K562 (cell line): ENCODE measurements around the gene TOMM40L. TPM values are rescaled to one million over a fixed set of nuclear protein-coding genes. Genes with fewer than 3 reads are reported as not detected.
A peak's percentile ranks its signal among the peaks of the same experiment; 100 is the strongest.

Experiments used
- BMI1 ChIP-seq: fragments of 150-350 bp; IDR thresholded peaks from 2 replicates; pipeline ENCODE4 v1.6.1; 2014; ENCODE audit warnings: low read length
- E4F1 ChIP-seq: fragments of 250-450 bp; sonication (Bioruptor Pico); IDR thresholded peaks from 2 replicates; pipeline ENCODE4 v1.5.0; 2021; ENCODE audit warnings: mild to moderate bottlenecking, borderline replicate concordance
- MIER1 ChIP-seq: fragments of 450-650 bp; IDR thresholded peaks from 2 replicates; pipeline ENCODE4 v1.6.1; 2016; ENCODE audit warnings: antibody characterized with exemption, mild to moderate bottlenecking, low read depth
- MXD1 ChIP-seq: fragments of 250-450 bp; sonication (Bioruptor Pico); IDR thresholded peaks from 2 replicates; pipeline ENCODE4 v1.8.0; 2021; ENCODE audit warnings: borderline replicate concordance, mild to moderate bottlenecking, moderate library complexity; ENCODE audit not compliant: poor library complexity, severe bottlenecking
- MYNN ChIP-seq, 2 experiments: sonication (generic); formaldehyde crosslinking in 1 of 2; IDR thresholded peaks; 2 replicates each; pipeline versions ENCODE4 v1.5.0 to v1.6.1; 2016 to 2020; ENCODE audit warnings: antibody characterized with exemption in 1 of 2, missing genetic modification reagents in 1 of 2
- NFATC3 ChIP-seq: fragments of 450-650 bp; IDR thresholded peaks from 2 replicates; pipeline ENCODE4 v1.6.1; 2017; ENCODE audit warnings: mild to moderate bottlenecking
- NFE2L1 ChIP-seq: fragments of 450-650 bp; IDR thresholded peaks from 2 replicates; pipeline ENCODE4 v1.6.1; 2016; ENCODE audit warnings: missing genetic modification characterization, low read depth, mild to moderate bottlenecking, missing compliant biosample characterization, moderate library complexity, borderline replicate concordance
- NFIX ChIP-seq: fragments of 250-450 bp; sonication (Bioruptor Pico); IDR thresholded peaks from 2 replicates; pipeline ENCODE4 v1.4.0; 2020; ENCODE audit warnings: low read depth, mild to moderate bottlenecking, moderate library complexity
- NFXL1 ChIP-seq: fragments of 450-650 bp; formaldehyde crosslinking; IDR thresholded peaks from 2 replicates; pipeline ENCODE4 v1.4.0; 2021; ENCODE audit warnings: mild to moderate bottlenecking
- RNF219 ChIP-seq: fragments of 250-450 bp; sonication (Bioruptor Pico); IDR thresholded peaks from 2 replicates; pipeline ENCODE4 v1.5.0; 2022; ENCODE audit warnings: mild to moderate bottlenecking
- SOX6 ChIP-seq: fragments of 450-650 bp; IDR thresholded peaks from 2 replicates; pipeline ENCODE4 v1.6.1; 2014; ENCODE audit warnings: mild to moderate bottlenecking
- TAF7 ChIP-seq: fragments of 450-650 bp; IDR thresholded peaks from 2 replicates; pipeline ENCODE4 v1.6.1; 2016; ENCODE audit warnings: missing genetic modification characterization, missing compliant biosample characterization
- WHSC1 ChIP-seq: IDR thresholded peaks from one replicate; pipeline ENCODE4 v1.6.1; 2012; ENCODE audit warnings: low read length, control low read depth, inconsistent platforms
- XRCC4 ChIP-seq: IDR thresholded peaks from one replicate; pipeline ENCODE4 v1.6.1; 2011; ENCODE audit not compliant: insufficient read depth, insufficient read length; ENCODE audit errors: extremely low read depth
- ZBTB11 ChIP-seq, 3 experiments: fragments of 200-800 bp in 1 of 3; fragments of 250-450 bp in 1 of 3; fragments of 450-650 bp in 1 of 3; sonication (Bioruptor Pico) in 1 of 3; sonication (Bioruptor generic) in 1 of 3; formaldehyde crosslinking in 1 of 3; IDR thresholded peaks; 2 replicates each; pipeline versions ENCODE4 v1.6.1 to v1.8.0; 2016 to 2022; ENCODE audit warnings: mild to moderate bottlenecking in 2 of 3, missing genetic modification characterization in 2 of 3, missing compliant biosample characterization in 1 of 3, moderate library complexity in 1 of 3
- ZNF586 ChIP-seq: fragments of 450-650 bp; formaldehyde crosslinking; conservative IDR thresholded peaks from 2 replicates; pipeline ENCODE4 v1.4.0; 2020; ENCODE audit warnings: mild to moderate bottlenecking, moderate library complexity
- ZNF668 ChIP-seq: fragments of 250-450 bp; sonication (Bioruptor Pico); IDR thresholded peaks from 2 replicates; pipeline ENCODE4 v1.8.0; 2022; ENCODE audit warnings: mild to moderate bottlenecking, inconsistent platforms
- ZNF785 ChIP-seq: fragments of 250-450 bp; sonication (Bioruptor Pico); IDR thresholded peaks from 2 replicates; pipeline ENCODE4 v1.4.0; 2020; ENCODE audit warnings: mild to moderate bottlenecking
- ZNF79 ChIP-seq: fragments of 250-450 bp; sonication (Bioruptor Pico); IDR thresholded peaks from 2 replicates; pipeline ENCODE4 v1.4.0; 2020; ENCODE audit warnings: low read depth, mild to moderate bottlenecking, moderate library complexity
- polyA plus RNA-seq, 8 experiments: library from polyadenylated mRNA; depleted of rRNA in 4 of 8; stranded (reverse) in 5 of 8; unstranded in 3 of 8; fragments of >200 nt; fragmentation: Nextera tagmentation in 2 of 8; fragmentation: Illumina TruSeq in 1 of 8; extraction: Ambion mirVana in 2 of 8; extraction: Trizol in 1 of 8; gene quantifications; 2 replicates each; pipeline versions ENCODE4 v1.2.1 to v1.2.3, GENCODE V29; 2011 to 2014; ENCODE audit warnings: inconsistent platforms in 1 of 8, missing spikeins in 1 of 8
- total RNA-seq, 7 experiments: library from RNA; depleted of rRNA in 6 of 7; stranded (reverse); fragments of >200 nt in 6 of 7; fragmentation: Illumina TruSeq in 2 of 7; extraction: Trizol in 2 of 7; gene quantifications; 2 replicates each; pipeline versions ENCODE4 v1.2.1 to v1.2.3, GENCODE V29; 2011 to 2021; ENCODE audit warnings: low replicate concordance in 1 of 7

Gene TOMM40L
- total and polyA plus RNA-seq, 9 of the 15 experiments (the other 6 are each of a cell fraction or from before 2014, with no cell fraction given): 9.6 to 33.6 (median 25.2) TPM

- TF ChIP-seq WHSC1 (no peak), MIER1 (no peak), MXD1 (no peak), BMI1 (no peak), XRCC4 (no peak), MYNN (IDR thresholded peaks at IDR 0.05) (no peak), MYNN (CRISPR knock-in tag; IDR thresholded peaks at IDR 0.05) (no peak), RNF219 (CRISPR knock-in tag) (no peak), NFATC3 (no peak), NFXL1 (CRISPR knock-in tag) (no peak), NFE2L1 (tag) (no peak), TAF7 (tag) (peak; percentile 97), E4F1 (CRISPR knock-in tag) (no peak), ZBTB11 (CRISPR knock-in tag; IDR thresholded peaks at IDR 0.05) (peak in 2 of 3 experiments; percentile 16 to 86; a peak in 2 of 6 replicates), ZNF79 (CRISPR knock-in tag) (no peak), SOX6 (no peak), ZNF785 (CRISPR knock-in tag) (no peak), NFIX (CRISPR knock-in tag) (no peak), ZNF586 (CRISPR knock-in tag) (no peak), ZNF668 (no peak)
Measured at GRCh38 chr1:161201836-161202712, 23.8 kb upstream of the TOMM40L start, which contains the start of gene NDUFS2 (continued).
